GM19463 (cell line): ENCODE data around the gene ST8SIA6.

Experiments used
- ATAC-seq: cut with Tn5 transposase; IDR thresholded peaks from one replicate; pipeline ENCODE4 v1.9.1; 2021; ENCODE audit warnings: mild to moderate bottlenecking, moderate library complexity; ENCODE audit not compliant: unreplicated experiment

ST8SIA6 gene

DNA sequence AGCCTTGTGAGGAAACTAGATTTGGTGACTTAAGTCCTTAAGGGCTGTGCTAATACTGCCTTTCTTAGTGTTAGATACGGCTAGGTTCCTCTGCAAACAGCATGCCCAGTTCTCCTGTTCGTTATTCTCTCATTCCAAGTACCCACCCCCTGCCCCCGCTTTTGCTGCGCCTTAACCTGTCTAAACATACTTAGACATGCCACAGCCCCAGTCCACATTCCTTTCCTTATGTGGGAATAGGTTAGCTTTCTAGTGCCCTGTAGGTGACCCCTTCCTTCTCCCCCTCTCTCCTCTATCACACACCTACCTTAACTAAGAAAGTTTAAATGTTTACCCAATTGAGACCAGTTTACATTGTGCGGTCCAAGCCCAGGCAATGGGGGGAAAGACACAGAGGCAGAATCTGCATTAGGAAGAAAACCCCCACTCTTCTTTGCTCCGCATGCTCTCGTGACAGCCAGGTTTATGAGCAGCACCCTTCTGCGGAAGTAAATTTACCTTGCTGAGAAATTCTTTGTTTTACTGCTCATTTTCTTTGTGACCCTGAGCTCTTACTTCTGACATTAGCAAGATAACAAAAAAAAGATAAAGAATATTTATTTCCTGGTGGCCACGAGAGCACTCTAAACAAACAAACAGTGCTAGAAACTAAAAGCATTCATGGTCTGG is 177.5 kb downstream of the ST8SIA6 start:
- no peak for ATAC-seq

DNA sequence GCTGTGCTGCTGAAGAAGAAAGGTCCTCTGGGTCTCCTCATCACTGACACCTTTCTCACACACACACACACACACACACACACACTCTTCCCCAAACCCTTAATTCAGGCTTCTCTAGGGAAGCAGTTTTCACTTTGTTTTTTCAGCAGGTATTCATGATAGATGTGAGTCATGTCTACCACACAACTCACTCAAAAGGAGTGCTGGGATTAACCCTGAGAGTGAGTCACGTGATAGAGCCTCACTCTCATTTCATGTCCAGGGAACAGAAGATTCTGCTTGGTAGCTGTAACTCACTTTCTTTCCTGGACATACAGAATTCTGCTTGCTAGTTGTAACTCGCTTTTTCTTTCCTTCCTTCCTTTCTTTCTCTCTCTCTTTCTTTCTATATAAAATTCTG is 181.0 kb downstream of the ST8SIA6 start:
- no peak for ATAC-seq

DNA sequence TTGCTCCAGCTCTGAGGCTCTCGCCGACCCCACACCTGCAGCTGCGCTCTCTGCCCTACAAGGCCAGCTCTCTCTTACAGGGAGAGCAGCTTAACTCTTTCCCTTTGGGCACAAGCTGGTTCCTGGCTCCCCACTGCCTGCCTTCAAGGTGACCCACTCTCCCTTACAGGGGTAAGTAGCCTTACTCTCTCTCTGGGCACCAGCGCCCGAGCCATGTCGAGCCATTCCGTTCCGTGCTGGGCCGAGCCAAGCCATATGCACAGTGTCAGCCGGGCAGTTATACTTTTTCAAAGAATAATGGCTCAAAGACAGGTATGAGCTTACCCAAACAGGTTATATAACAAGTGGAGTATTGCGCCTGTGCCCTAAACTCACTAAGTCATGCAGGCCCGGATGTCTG is 181.7 kb downstream of the ST8SIA6 start:
- no peak for ATAC-seq
